Right cardiac atrium (tissue), 5 donors: Measurements from ENCODE around the gene CFAP97D2. TPM values are rescaled to one million over a fixed set of nuclear protein-coding genes. Genes with fewer than 3 reads are reported as not detected.
"Not testable (repeated sequence)": the region's sequence is repeated elsewhere in the genome, so short reads cannot be mapped to it uniquely, and the experiment has no call there.

ENCODE experiments used
- ATAC-seq, 2 donors: fragments of 200-7000 bp; cut with Tn5 transposase; one replicate each; pipeline versions ENCODE4 v1.8.0 to v1.9.1; 2020; ENCODE audit warnings: moderate library complexity in 2 of 2, mild to moderate bottlenecking in 1 of 2
- DNase-seq, 3 donors: peaks; one replicate each; pipeline ENCODE4 v3.0.0-alpha.2; 2020
- H3K27ac ChIP-seq: one replicate; pipeline ENCODE4 v1.5.1; 2013; ENCODE audit warnings: mild to moderate bottlenecking, low read length, control low read depth, moderate library complexity
- H3K27me3 ChIP-seq: one replicate; pipeline ENCODE4 v1.6.1; 2013; ENCODE audit not compliant: control insufficient read depth, insufficient read depth
- H3K4me1 ChIP-seq: one replicate; pipeline ENCODE4 v1.6.1; 2013; ENCODE audit warnings: low read length; ENCODE audit not compliant: control insufficient read depth, insufficient read depth
- H3K4me3 ChIP-seq: one replicate; pipeline ENCODE4 v1.5.1; 2013; ENCODE audit warnings: low read length, control low read depth
- H3K9me3 ChIP-seq: one replicate; pipeline ENCODE4 v1.6.1; 2013; ENCODE audit warnings: low read length; ENCODE audit not compliant: control insufficient read depth
- WGBS: extraction: QIAGEN DNeasy Blood & Tissue Kit; methylation state at CpG from one replicate; pipeline ENCODE4 v1.1.7; 2013; 5-methylcytosine and 5-hydroxymethylcytosine counted together
- intact Hi-C, 4 donors: fragments of 100-400 bp; cut with DNase I; formaldehyde crosslinking; loops; one replicate each; pipeline versions ENCODE4 v1.11.0 to v1.14.0; 2022 to 2023
- long read RNA-seq, 4 donors: library from polyadenylated mRNA; unstranded; transcript quantifications; one replicate each; pipeline ENCODE4 v2.0.0, GENCODE V29; 2020 to 2021
- polyA plus RNA-seq: library from polyadenylated mRNA; stranded (reverse); fragments of 200-250 nt; gene quantifications from one replicate; pipeline ENCODE4 v1.2.3, GENCODE V29; 2013
- total RNA-seq, 4 donors: library from RNA; stranded (reverse); fragmentation: NEBNext Ultra II Directional; extraction: Animal tissue kit (Norgen Biotek cat#: 25700); gene quantifications; one replicate each; pipeline ENCODE4 v1.2.1, GENCODE V29; 2021
- donor health status: healthy with polysubstance abuse.
- donor health status: DM: no; HTN: yes; CAD: no.
- donor health status: DM: no; HTN: no; CAD: no.
- donor health status: DM: no; HTN: yes; CAD: no; lungs with severe emphysema.
- donor health status: DM: yes; HTN: yes; CAD: no.

CFAP97D2 gene
- total RNA-seq (not detected), polyA plus RNA-seq (not detected)
- long read RNA-seq, donor 1 = 0 reads
- long read RNA-seq, donor 2 = 0 reads
- long read RNA-seq, donor 3 = 0 reads
- long read RNA-seq, donor 4 = 0 reads

GRCh38 chr13:114179087-114179658, at the start of gene CFAP97D2:
Gene CFAP97D2, plus strand, starts transcription at chr13:114179257. Its CDS starts 74 bp downstream, at chr13:114179331.
- no peaks in the 10 kb centered on the region for H3K4me1 ChIP-seq
- no peak within 1 kb of the TSS for H3K4me3 ChIP-seq
- H3K27ac ChIP-seq = no peak within 1 kb of the TSS
- DNase-seq (peak in 1 of 3 donors; percentile 27), ATAC-seq (no peak)
- 56% methylated on average over 13 of the region's 13 CpGs for WGBS
- intact Hi-C loops = no loop called here
- H3K27me3 ChIP-seq = no peaks in the 10 kb centered on the region
- H3K9me3 ChIP-seq = no peaks in the 10 kb centered on the region

- no peak for ATAC-seq
- intact Hi-C loops = loop anchor here in 1 of 4 donors (10.0 kb wide), 1 partner anchor 65 kb away; no protein-coding TSS in a partner anchor
- H3K4me1 ChIP-seq = peaks cover 17% of the 10 kb centered on the region
- no peak for DNase-seq
- no peaks in the 10 kb centered on the region for H3K27me3 ChIP-seq
- H3K27ac ChIP-seq = no peak overlapping the region
- WGBS = 65% methylated on average over 9 of the region's 9 CpGs
- no peaks in the 10 kb centered on the region for H3K9me3 ChIP-seq
- no peak overlapping the region for H3K4me3 ChIP-seq
Measured at GRCh38 chr13:114129649-114130062, 49.4 kb upstream of the CFAP97D2 start.

- Histone ChIP-seq H3K27ac (peak overlapping the region; percentile 79), H3K4me3 (peak overlapping the region; percentile 80), H3K9me3 (no peaks in the 10 kb centered on the region), H3K4me1 (peaks cover 17% of the 10 kb centered on the region), H3K27me3 (no peaks in the 10 kb centered on the region)
- DNase-seq = no peak
- 40% methylated on average over 18 of the region's 18 CpGs for WGBS
- intact Hi-C loops = no loop called here
- ATAC-seq = no peak
Measured at GRCh38 chr13:114130131-114130836, 48.8 kb upstream of the CFAP97D2 start.

- ATAC-seq = peak; percentile 46 to 61
- intact Hi-C loops = no loop called here
Measured at GRCh38 chr13:114130837-114131582, 48.0 kb upstream of the CFAP97D2 start.

GRCh38 chr13:114131583-114132418, 47.3 kb upstream of the CFAP97D2 start:
- peaks cover 17% of the 10 kb centered on the region for H3K4me1 ChIP-seq
- H3K27ac ChIP-seq = peak overlapping the region; percentile 79
- WGBS = under 1% methylated on average over 95 of the region's 95 CpGs
- no peaks in the 10 kb centered on the region for H3K27me3 ChIP-seq
- DNase-seq (peak; percentile 33 to 79 (median 70)), ATAC-seq (peak; percentile 9 to 18)
- peak overlapping the region; percentile 80 for H3K4me3 ChIP-seq
- H3K9me3 ChIP-seq = no peaks in the 10 kb centered on the region
- intact Hi-C loops = no loop called here

More at GRCh38 chr13:114130837-114131582, 48.0 kb upstream of the CFAP97D2 start:
- 3% methylated on average over 30 of the region's 30 CpGs for WGBS
- H3K4me1 ChIP-seq = peaks cover 17% of the 10 kb centered on the region
- H3K4me3 ChIP-seq = peak overlapping the region; percentile 80
- no peaks in the 10 kb centered on the region for H3K9me3 ChIP-seq
- peak overlapping the region; percentile 79 for H3K27ac ChIP-seq
- H3K27me3 ChIP-seq = no peaks in the 10 kb centered on the region
- DNase-seq = peak; percentile 64 to 80 (median 80)

GRCh38 chr13:114132419-114133121, 46.5 kb upstream of the CFAP97D2 start, which contains the start of gene RASA3:
Gene RASA3, minus strand, starts transcription at chr13:114132623. Its CDS starts 134 bp downstream, at chr13:114132489.
- peak within 1 kb of the TSS; percentile 79 for H3K27ac ChIP-seq
- H3K27me3 ChIP-seq = no peaks in the 10 kb centered on the region
- peaks cover 17% of the 10 kb centered on the region for H3K4me1 ChIP-seq
- peak; percentile 87 to 94 for ATAC-seq
- intact Hi-C loops = no loop called here
- peak; percentile 83 to 94 (median 94) for DNase-seq
- H3K9me3 ChIP-seq = no peaks in the 10 kb centered on the region
- H3K4me3 ChIP-seq = peak within 1 kb of the TSS; percentile 80
- under 1% methylated on average over 81 of the region's 81 CpGs for WGBS

- H3K9me3 ChIP-seq, intact Hi-C loops, H3K27me3 ChIP-seq, ATAC-seq, H3K4me3 ChIP-seq, H3K27ac ChIP-seq: not testable (repeated sequence)
- peaks cover 17% of the 10 kb centered on the region for H3K4me1 ChIP-seq
- DNase-seq = peak in 1 of 3 donors; percentile 9
- 40% methylated on average over 8 of the region's 9 CpGs for WGBS
Measured at GRCh38 chr13:114133126-114133525, 45.9 kb upstream of the CFAP97D2 start.

- H3K9me3 ChIP-seq, ATAC-seq, H3K27ac ChIP-seq, H3K4me3 ChIP-seq, intact Hi-C loops, H3K27me3 ChIP-seq: not testable (repeated sequence)
- H3K4me1 ChIP-seq = peaks cover 15% of the 10 kb centered on the region
- WGBS = 73% methylated on average over 7 of the region's 7 CpGs
- DNase-seq = peak in 1 of 3 donors; percentile 9
Measured at GRCh38 chr13:114133552-114133951, 45.5 kb upstream of the CFAP97D2 start.

- no peaks in the 10 kb centered on the region for H3K9me3 ChIP-seq
- no peaks in the 10 kb centered on the region for H3K27me3 ChIP-seq
- no peak overlapping the region for H3K27ac ChIP-seq
- no peak overlapping the region for H3K4me3 ChIP-seq
- intact Hi-C loops = no loop called here
- peak in 1 of 3 donors; percentile 12 for DNase-seq
- peaks cover 13% of the 10 kb centered on the region for H3K4me1 ChIP-seq
- 22% methylated on average over 21 of the region's 21 CpGs for WGBS
- ATAC-seq = no peak
Measured at GRCh38 chr13:114134111-114134943, 44.7 kb upstream of the CFAP97D2 start.
